ENCODE measurements around the gene RHO. TPM values are rescaled to one million over a fixed set of nuclear protein-coding genes. Genes with fewer than 3 reads are reported as not detected.

RHO gene
- total and polyA plus RNA-seq, 2 experiments from 2014 or later: 0.19 TPM; not detected in 1

DNA sequence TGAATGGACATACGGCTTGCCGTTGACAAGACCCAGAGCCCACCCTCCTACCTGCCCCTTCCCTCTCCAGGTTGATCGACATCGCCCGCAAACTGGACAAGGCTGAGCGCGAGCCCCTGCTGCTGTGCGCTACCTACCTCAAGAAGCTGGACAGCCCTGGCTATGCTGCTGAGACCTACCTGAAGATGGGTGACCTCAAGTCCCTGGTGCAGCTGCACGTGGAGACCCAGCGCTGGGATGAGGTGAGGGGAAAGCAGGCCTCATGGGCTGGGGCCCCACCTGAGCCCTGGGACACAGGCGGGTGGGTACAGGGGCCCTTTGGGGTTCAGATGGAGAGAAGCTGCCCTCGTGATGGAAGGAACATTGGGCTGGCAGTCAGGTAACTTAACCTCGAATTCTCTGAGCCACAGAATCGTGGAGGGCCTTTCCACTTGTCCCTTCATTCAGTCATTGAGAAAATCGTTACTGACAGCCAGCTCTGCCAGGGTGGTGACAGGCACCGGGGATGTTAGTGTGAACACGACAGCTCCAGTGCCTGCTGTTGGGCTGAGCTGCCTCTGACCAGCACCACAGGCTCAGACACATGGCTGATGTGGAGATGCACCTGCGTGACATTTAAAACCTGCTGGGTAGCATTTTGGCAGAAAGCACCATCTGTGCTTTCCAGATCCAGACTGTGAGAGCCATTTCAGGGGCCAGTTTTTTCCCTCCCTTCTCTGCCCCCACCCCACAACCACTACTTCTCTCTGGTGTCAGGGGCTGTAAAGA lies 25.6 kb upstream of the RHO start:
- Histone ChIP-seq H3K9me2 (replicated peaks; ENCODE audit: insufficient read depth) (no peaks in the 10 kb centered on the region), H3K79me2 (no peaks in the 10 kb centered on the region), H3K27ac (no peak overlapping the region), H3K27me3 (no peaks in the 10 kb centered on the region), H4K20me1 (ENCODE audit: insufficient read depth, poor library complexity, severe bottlenecking) (no peaks in the 10 kb centered on the region), H3K9me3 (ENCODE audit: low read depth) (no peaks in the 10 kb centered on the region), H3K4me2 (no peak overlapping the region), H3K4me1 (ENCODE audit: insufficient read depth) (no peaks in the 10 kb centered on the region), H3K36me3 (replicated peaks; ENCODE audit: insufficient read depth, low read depth) (no peaks in the 10 kb centered on the region), H2AFZ (no peak overlapping the region), H3K4me3 (no peak overlapping the region)
- 94% methylated on average over 18 of the region's 18 CpGs for WGBS (ENCODE audit: low lambda C conversion rate, missing lambda C conversion rate)
- TF ChIP-seq EZH2 (IDR thresholded peaks at IDR 0.05; ENCODE audit: borderline replicate concordance) (no peak), EZH2phosphoT487 (IDR thresholded peaks at IDR 0.05; ENCODE audit: low read depth, severe bottlenecking, unreplicated experiment) (no peak)
- TF ChIP-seq, protein P1, sequence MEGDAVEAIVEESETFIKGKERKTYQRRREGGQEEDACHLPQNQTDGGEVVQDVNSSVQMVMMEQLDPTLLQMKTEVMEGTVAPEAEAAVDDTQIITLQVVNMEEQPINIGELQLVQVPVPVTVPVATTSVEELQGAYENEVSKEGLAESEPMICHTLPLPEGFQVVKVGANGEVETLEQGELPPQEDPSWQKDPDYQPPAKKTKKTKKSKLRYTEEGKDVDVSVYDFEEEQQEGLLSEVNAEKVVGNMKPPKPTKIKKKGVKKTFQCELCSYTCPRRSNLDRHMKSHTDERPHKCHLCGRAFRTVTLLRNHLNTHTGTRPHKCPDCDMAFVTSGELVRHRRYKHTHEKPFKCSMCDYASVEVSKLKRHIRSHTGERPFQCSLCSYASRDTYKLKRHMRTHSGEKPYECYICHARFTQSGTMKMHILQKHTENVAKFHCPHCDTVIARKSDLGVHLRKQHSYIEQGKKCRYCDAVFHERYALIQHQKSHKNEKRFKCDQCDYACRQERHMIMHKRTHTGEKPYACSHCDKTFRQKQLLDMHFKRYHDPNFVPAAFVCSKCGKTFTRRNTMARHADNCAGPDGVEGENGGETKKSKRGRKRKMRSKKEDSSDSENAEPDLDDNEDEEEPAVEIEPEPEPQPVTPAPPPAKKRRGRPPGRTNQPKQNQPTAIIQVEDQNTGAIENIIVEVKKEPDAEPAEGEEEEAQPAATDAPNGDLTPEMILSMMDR (IDR thresholded peaks at IDR 0.05; ENCODE audit: poor library complexity): no peak
- DNase-seq (ENCODE audit: low spot score): no peak

DNA sequence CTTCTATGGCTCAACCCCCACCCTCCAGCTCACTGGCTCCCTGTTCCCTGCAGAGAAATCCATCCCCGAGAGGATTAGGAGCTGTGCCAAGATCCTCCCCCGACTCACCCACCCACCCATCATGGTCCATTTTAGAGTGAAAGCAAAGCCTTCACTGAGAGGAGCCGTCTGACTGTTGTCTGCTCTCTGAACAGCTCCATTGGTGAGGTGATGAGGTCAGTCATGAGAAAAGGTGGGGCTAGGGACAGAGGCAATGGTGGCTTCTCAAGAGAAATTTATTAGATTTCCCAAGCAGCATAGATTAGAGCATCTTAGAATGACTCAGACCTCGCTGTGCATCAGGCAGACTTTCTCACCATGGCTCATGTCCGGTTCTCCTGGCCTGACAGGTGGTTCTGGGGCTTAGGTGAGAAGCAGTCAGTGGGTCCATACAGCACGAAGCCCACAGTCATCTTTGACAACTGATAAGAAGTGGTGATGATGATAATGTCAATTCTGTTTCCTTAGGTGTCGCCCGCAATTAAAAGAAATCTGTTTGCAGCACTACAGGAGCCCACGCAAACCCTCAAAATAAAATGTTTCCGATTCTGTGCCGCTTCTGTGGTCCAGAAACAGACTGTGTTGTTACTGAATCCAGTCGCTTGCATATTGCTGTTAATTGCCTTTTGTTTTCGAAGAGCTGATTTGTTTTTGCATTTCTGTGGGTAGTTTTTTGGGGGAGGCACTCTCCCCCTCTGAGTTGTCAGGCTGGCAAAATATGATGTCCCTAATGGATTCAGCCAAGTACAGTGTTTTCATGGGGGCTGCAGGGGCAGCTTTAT lies 24.8 kb upstream of the RHO start:
- Histone ChIP-seq H3K36me3 (replicated peaks; ENCODE audit: insufficient read depth, low read depth) (no peaks in the 10 kb centered on the region), H3K27ac (no peak overlapping the region), H3K79me2 (no peaks in the 10 kb centered on the region), H3K27me3 (no peaks in the 10 kb centered on the region), H3K4me3 (no peak overlapping the region), H3K9me2 (replicated peaks; ENCODE audit: insufficient read depth) (no peaks in the 10 kb centered on the region), H3K4me1 (ENCODE audit: insufficient read depth) (no peaks in the 10 kb centered on the region), H4K20me1 (ENCODE audit: insufficient read depth, poor library complexity, severe bottlenecking) (no peaks in the 10 kb centered on the region), H3K9me3 (ENCODE audit: low read depth) (no peaks in the 10 kb centered on the region), H3K4me2 (no peak overlapping the region), H2AFZ (no peak overlapping the region)
- 82% methylated on average over 13 of the region's 13 CpGs for WGBS (ENCODE audit: low lambda C conversion rate, missing lambda C conversion rate)
- DNase-seq (ENCODE audit: low spot score): no peak
- TF ChIP-seq EZH2 (IDR thresholded peaks at IDR 0.05; ENCODE audit: borderline replicate concordance) (no peak), EZH2phosphoT487 (IDR thresholded peaks at IDR 0.05; ENCODE audit: low read depth, severe bottlenecking, unreplicated experiment) (no peak)
- TF ChIP-seq, protein P1 (IDR thresholded peaks at IDR 0.05; ENCODE audit: poor library complexity): no peak

DNA sequence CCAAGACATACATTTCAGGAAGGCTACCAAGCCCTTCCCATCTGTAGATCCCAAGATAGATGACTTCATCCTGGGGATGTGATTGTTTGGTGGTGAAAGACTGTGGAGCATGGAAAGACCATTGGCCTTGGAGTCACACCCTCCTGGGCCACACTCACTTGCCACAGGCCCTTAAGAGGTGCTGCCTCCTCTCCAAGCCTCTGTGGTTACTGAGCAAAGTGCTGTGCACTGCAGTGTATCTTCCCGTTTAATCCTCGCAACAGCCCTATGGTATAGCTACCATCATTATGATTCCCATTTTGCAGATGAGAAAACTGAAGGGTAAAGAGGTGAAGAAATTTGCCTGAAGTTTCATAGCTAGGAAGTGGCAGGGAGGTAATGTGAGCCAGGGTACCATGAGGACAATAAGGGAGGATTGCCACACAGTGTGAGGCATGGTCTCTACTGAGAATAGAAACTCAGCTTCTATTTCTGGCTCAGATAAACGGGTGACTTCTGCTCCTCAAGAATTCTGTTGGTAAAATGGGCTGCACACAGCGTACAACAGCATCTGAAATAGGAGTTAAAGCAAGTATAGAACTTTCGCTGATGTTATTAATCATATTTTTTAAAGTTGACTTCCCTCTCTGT lies 23.9 kb upstream of the RHO start:
- H2AFZ ChIP-seq: no peak overlapping the region
- H3K4me3 ChIP-seq: no peak overlapping the region
- no peaks in the 10 kb centered on the region for H3K79me2 ChIP-seq
- H3K4me1 ChIP-seq (ENCODE audit: insufficient read depth): no peaks in the 10 kb centered on the region
- no peaks in the 10 kb centered on the region for H3K36me3 ChIP-seq (replicated peaks; ENCODE audit: insufficient read depth, low read depth)
- 92% methylated on average over 5 of the region's 5 CpGs for WGBS (ENCODE audit: low lambda C conversion rate, missing lambda C conversion rate)
- H3K9me2 ChIP-seq (replicated peaks; ENCODE audit: insufficient read depth): no peaks in the 10 kb centered on the region
- TF ChIP-seq EZH2 (IDR thresholded peaks at IDR 0.05; ENCODE audit: borderline replicate concordance) (no peak), EZH2phosphoT487 (IDR thresholded peaks at IDR 0.05; ENCODE audit: low read depth, severe bottlenecking, unreplicated experiment) (no peak)
- TF ChIP-seq, protein P1 (IDR thresholded peaks at IDR 0.05; ENCODE audit: poor library complexity): no peak
- no peak overlapping the region for H3K4me2 ChIP-seq
- H3K27me3 ChIP-seq: no peaks in the 10 kb centered on the region
- H4K20me1 ChIP-seq (ENCODE audit: insufficient read depth, poor library complexity, severe bottlenecking): no peaks in the 10 kb centered on the region
- DNase-seq (ENCODE audit: low spot score): no peak
- no peak overlapping the region for H3K27ac ChIP-seq
- H3K9me3 ChIP-seq (ENCODE audit: low read depth): no peaks in the 10 kb centered on the region
